GM23248 (cell line): ENCODE measurements around the gene MRPL27.

ENCODE experiments used
- EZH2 ChIP-seq: fragments of 200-600 bp; sonication (generic); IDR thresholded peaks from 2 replicates; pipeline ENCODE4 v1.6.1; 2018; ENCODE audit warnings: antibody characterized with exemption, mild to moderate bottlenecking; ENCODE audit not compliant: insufficient read depth, poor library complexity, severe bottlenecking
- EZH2phosphoT487 ChIP-seq: fragments of 200-600 bp; sonication (generic); IDR thresholded peaks from 2 replicates; pipeline ENCODE4 v1.6.1; 2018; ENCODE audit warnings: antibody characterized with exemption, moderate library complexity, mild to moderate bottlenecking, low read depth; ENCODE audit not compliant: insufficient read depth

GRCh38 chr17:50329716-50330115, 43.3 kb downstream of the MRPL27 start:
- TF ChIP-seq EZH2 (no peak), EZH2phosphoT487 (no peak)
